ENCODE results near the gene FCRL6.

DNA sequence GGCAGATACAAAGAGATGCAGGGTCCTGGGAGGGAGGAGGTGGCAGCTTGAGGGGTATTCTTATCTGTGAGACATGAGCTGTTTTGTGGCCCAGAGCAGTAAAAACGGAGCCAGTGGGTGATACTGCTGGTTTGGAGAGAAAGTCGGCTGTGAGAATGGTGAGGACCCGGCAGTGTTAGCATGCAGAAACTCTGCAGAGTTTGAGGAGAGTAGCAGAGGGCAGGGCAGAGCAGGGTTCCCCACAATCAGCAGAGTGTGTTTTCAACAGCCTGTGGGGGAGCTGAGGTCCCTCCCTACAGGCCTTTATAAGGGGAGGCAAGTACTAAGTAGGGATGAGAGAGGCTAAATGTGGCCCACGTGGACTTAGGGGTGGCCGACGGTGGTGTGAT lies 24.9 kb downstream of the FCRL6 start:
- TF ChIP-seq CTCF (IDR thresholded peaks at IDR 0.05), result no peak
- TF ChIP-seq POLR2A (IDR thresholded peaks at IDR 0.05; ENCODE audit: low read depth), result no peak
